Measurements from ENCODE around the gene KLRC2. TPM values are rescaled to one million over a fixed set of nuclear protein-coding genes. Genes with fewer than 3 reads are reported as not detected.
"Not testable (repeated sequence)": the region's sequence is repeated elsewhere in the genome, so short reads cannot be mapped to it uniquely, and the experiment has no call there.

Gene KLRC2
- total RNA-seq, 3 donors from 2014 or later, result 0.47 to 0.94 (median 0.71) TPM

DNA sequence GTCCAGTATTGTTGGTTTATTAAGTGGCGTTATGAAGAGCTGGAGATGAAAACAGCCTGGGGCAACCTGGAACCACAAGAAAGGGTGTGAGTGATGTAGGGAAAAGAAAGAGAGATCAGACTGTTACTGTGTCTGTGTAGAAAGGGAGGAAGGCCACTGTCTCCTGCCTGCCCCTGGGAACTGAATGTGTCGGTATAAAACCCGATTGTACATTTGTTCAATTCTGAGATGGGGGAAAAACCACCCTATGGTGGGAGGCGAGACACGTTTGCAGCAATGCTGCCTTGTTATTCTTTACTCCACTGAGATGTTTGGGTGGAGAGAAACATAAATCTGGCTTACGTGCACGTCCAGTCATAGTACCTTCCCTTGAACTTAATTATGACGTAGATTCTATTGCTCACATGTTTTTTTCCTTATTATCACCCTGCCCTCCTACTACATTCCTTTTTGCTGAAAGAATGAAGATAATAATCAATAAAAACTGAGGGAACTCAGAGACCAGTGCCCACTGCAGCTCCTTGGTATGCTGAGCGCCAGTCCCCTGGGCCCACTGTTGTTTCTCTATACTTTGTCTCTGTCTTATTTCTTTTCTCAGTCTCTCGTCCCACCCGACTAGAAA lies 41.2 kb downstream of the KLRC2 start:
- Mint-ChIP-seq H3K27me3 (ENCODE audit: low read depth) (peaks cover 13% of the 10 kb centered on the region), H3K4me1 (ENCODE audit: low read depth) (peaks cover 27% of the 10 kb centered on the region), H3K4me3 (peak overlapping the region; percentile 44)
- H3K36me3 Mint-ChIP-seq (ENCODE audit: insufficient read depth); H3K9me3 Mint-ChIP-seq; DNase-seq: not testable (repeated sequence)
- ATAC-seq, result peak; percentile 56 to 58

DNA sequence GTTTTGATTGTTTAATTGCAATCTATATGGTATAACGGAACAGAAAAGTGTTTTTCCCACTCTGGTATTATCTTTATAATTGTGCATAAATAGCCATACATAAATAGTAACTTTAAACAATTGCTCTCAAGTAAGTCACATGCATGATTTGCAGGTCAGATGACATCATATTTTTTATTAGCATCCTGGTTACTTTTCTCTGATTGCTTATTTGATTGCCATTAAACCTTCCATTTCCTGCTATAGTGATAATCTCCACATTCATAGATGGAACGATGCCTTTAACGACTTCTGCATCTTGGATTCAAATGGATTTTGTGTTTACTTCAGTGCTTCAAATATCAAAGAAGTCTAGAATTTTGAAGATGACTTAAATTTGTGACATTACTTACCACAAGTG lies 42.5 kb downstream of the KLRC2 start:
- peaks cover 24% of the 10 kb centered on the region for H3K4me1 Mint-ChIP-seq (ENCODE audit: low read depth)
- H3K4me3 Mint-ChIP-seq, result no peak overlapping the region
- DNase-seq (no peak), ATAC-seq (no peak)
- peaks cover 13% of the 10 kb centered on the region for H3K27me3 Mint-ChIP-seq (ENCODE audit: low read depth)
- H3K9me3 Mint-ChIP-seq, result no peaks in the 10 kb centered on the region
- H3K36me3 Mint-ChIP-seq (ENCODE audit: insufficient read depth), result no peaks in the 10 kb centered on the region

GRCh38 chr12:10392394-10392930 lies 43.3 kb downstream of the KLRC2 start:
- no peak for DNase-seq
- peaks cover 22% of the 10 kb centered on the region for H3K4me1 Mint-ChIP-seq (ENCODE audit: low read depth)
- H3K36me3 Mint-ChIP-seq (ENCODE audit: insufficient read depth), result no peaks in the 10 kb centered on the region
- ATAC-seq, result peak in 1 of 2 donors; percentile 26
- peak overlapping the region; percentile 19 for H3K4me3 Mint-ChIP-seq
- no peaks in the 10 kb centered on the region for H3K9me3 Mint-ChIP-seq
- H3K27me3 Mint-ChIP-seq (ENCODE audit: low read depth), result peaks cover 12% of the 10 kb centered on the region

- H3K27me3 Mint-ChIP-seq (ENCODE audit: low read depth), result peaks cover 12% of the 10 kb centered on the region
- H3K36me3 Mint-ChIP-seq (ENCODE audit: insufficient read depth); H3K4me3 Mint-ChIP-seq; ATAC-seq; DNase-seq; H3K9me3 Mint-ChIP-seq: not testable (repeated sequence)
- H3K4me1 Mint-ChIP-seq (ENCODE audit: low read depth), result peaks cover 22% of the 10 kb centered on the region
These were observed 44.8 kb downstream of the KLRC2 start for GRCh38 chr12:10390991-10391390.

DNA sequence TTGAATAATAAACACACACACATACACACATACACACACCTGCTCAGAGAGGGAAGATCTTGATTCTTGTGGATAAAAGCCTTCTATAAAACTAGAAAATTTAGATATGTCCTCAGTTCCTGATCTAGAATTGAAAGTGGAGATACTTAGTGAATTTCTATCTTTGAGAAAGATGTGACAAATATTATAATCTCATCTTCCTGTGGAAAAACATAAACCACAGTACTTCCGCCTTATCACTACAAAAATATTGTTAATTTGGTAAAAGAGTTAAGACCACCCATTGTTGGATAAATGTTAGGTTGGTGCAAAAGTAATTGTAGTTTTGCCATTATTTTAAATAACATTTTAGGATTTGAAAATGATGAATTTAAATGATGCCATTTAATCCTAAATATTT lies 45.9 kb downstream of the KLRC2 start, which contains the start of gene KLRK1:
Gene KLRK1 (minus strand): TSS at position 138 of the 400 bp plus-strand sequence. CDS start 1,231 bp downstream, outside the sequence.
- Mint-ChIP-seq H3K4me3 (peak within 1 kb of the TSS; percentile 81), H3K9me3 (no peaks in the 10 kb centered on the region), H3K4me1 (ENCODE audit: low read depth) (peaks cover 17% of the 10 kb centered on the region)

GRCh38 chr12:10388624-10389413 lies 47.0 kb downstream of the KLRC2 start:
- Mint-ChIP-seq H3K36me3 (ENCODE audit: insufficient read depth) (no peaks in the 10 kb centered on the region), H3K4me3 (peak overlapping the region; percentile 81), H3K27me3 (ENCODE audit: low read depth) (peaks cover 11% of the 10 kb centered on the region), H3K4me1 (ENCODE audit: low read depth) (peaks cover 14% of the 10 kb centered on the region), H3K9me3 (no peaks in the 10 kb centered on the region)
- ATAC-seq, result no peak
- DNase-seq, result no peak

More for the DNA sequence above, 45.9 kb downstream of the KLRC2 start, which contains the start of gene KLRK1:
- DNase-seq (no peak), ATAC-seq (no peak)
- H3K27me3 Mint-ChIP-seq (ENCODE audit: low read depth), result peaks cover 14% of the 10 kb centered on the region
- H3K36me3 Mint-ChIP-seq (ENCODE audit: insufficient read depth), result no peaks in the 10 kb centered on the region

DNA sequence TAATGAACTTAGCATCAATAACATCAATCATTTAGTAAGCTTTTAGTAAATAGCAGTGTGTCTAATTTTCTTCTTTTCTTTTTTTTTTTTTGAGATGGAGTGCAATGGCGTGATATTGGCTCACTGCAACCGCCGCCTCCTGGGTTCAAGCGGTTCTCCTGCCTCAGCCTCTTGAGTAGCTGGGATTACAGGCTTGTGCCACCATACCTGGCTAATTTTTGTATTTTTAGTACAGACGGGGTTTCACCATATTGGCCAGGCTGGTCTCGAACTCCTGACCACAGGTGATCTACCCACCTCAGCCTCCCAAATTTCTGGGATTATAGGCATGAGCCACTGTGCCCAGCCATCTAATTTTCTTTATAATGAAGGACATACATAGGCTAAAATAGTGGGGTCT lies 48.3 kb downstream of the KLRC2 start:
- peaks cover 12% of the 10 kb centered on the region for H3K4me1 Mint-ChIP-seq (ENCODE audit: low read depth)
- not testable (repeated sequence) for ATAC-seq; DNase-seq; H3K9me3 Mint-ChIP-seq; H3K36me3 Mint-ChIP-seq (ENCODE audit: insufficient read depth)
- H3K27me3 Mint-ChIP-seq (ENCODE audit: low read depth), result peaks cover 14% of the 10 kb centered on the region
- H3K4me3 Mint-ChIP-seq, result peak overlapping the region; percentile 65

DNA sequence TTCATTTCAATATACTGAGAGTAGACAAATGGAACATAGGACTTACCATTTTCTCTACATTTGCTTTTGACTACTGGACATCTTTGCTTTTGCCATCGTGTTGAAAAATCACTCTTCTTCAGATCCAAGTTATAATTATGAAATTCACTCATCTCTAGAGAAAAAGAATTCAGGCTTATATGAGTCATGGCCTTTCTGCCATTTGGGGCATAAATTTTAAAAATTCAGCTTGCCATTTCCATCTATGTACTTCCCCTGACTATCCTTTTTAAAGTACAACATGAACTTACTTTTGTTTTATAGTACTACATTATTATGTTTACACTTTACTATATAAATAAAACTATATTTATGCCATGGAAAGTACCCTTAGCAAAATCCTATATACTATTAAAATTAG lies 49.0 kb downstream of the KLRC2 start:
- Mint-ChIP-seq H3K27me3 (ENCODE audit: low read depth) (peaks cover 14% of the 10 kb centered on the region), H3K36me3 (ENCODE audit: insufficient read depth) (no peaks in the 10 kb centered on the region), H3K9me3 (no peaks in the 10 kb centered on the region), H3K4me1 (ENCODE audit: low read depth) (peaks cover 8% of the 10 kb centered on the region), H3K4me3 (peak overlapping the region; percentile 37)
- DNase-seq (no peak), ATAC-seq (peak in 1 of 2 donors; percentile 18)

DNA sequence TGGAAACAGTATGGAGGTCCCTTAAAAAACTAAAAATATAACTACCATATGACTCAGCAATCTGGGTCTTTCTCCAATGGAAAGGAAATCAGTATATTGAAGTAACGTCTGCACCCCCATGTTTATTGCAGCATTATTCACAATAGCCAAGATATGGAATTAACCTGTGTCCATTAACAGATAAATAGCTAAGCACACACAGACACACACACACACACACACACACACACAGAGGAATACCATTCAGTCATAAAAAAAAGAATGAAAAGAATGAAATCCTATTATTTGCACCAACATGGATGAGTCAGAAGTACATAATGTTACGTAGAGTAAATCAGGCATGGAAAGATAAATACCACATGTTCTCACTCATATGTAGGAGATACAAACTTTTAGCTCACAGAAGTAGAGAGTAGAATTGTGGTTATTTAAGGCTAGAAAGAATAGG lies 50.6 kb downstream of the KLRC2 start:
- H3K4me3 Mint-ChIP-seq, result peak overlapping the region; percentile 61
- peaks cover 19% of the 10 kb centered on the region for H3K27me3 Mint-ChIP-seq (ENCODE audit: low read depth)
- DNase-seq (no peak), ATAC-seq (peak; percentile 48 to 60)
- no peaks in the 10 kb centered on the region for H3K36me3 Mint-ChIP-seq (ENCODE audit: insufficient read depth)
- H3K9me3 Mint-ChIP-seq, result no peaks in the 10 kb centered on the region
- H3K4me1 Mint-ChIP-seq (ENCODE audit: low read depth), result peaks cover 11% of the 10 kb centered on the region

DNA sequence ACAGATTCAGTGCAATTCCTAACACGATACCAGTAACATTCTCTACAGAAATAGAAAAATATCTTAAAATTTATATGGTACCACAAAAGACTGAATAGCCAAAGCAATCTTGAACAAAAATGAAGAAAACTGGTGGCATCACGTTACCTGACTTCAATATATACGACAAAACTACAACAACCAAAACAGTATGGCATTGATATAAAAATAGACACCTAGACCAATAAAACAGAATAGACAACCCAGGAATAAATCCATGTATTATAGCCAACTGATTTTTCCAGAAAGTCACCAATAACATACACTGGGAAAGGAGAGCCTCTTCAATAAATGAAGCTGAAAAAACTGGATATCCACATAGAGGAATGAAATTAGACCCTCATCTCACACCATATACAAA lies 51.6 kb downstream of the KLRC2 start:
- ATAC-seq, result no peak
- peak overlapping the region; percentile 61 for H3K4me3 Mint-ChIP-seq
- peaks cover 8% of the 10 kb centered on the region for H3K4me1 Mint-ChIP-seq (ENCODE audit: low read depth)
- no peaks in the 10 kb centered on the region for H3K9me3 Mint-ChIP-seq
- no peak for DNase-seq
- peaks cover 15% of the 10 kb centered on the region for H3K27me3 Mint-ChIP-seq (ENCODE audit: low read depth)
- H3K36me3 Mint-ChIP-seq (ENCODE audit: insufficient read depth), result no peaks in the 10 kb centered on the region

- peak in 1 of 2 donors; percentile 21 for ATAC-seq
- H3K4me1 Mint-ChIP-seq (ENCODE audit: low read depth), result peaks cover 11% of the 10 kb centered on the region
- H3K27me3 Mint-ChIP-seq (ENCODE audit: low read depth), result peaks cover 12% of the 10 kb centered on the region
- DNase-seq, result no peak
- H3K9me3 Mint-ChIP-seq, result no peaks in the 10 kb centered on the region
- H3K4me3 Mint-ChIP-seq, result peak overlapping the region; percentile 59
- no peaks in the 10 kb centered on the region for H3K36me3 Mint-ChIP-seq (ENCODE audit: insufficient read depth)
These were observed 53.7 kb downstream of the KLRC2 start for GRCh38 chr12:10381928-10382628.
